Neural cell (in vitro differentiated cells): ENCODE measurements around the gene AK8. TPM values are rescaled to one million over a fixed set of nuclear protein-coding genes. Genes with fewer than 3 reads are reported as not detected.

Experiments
- H2AFZ ChIP-seq: fragments of 200-600, 300-800 bp; sonication (generic), shearing (Covaris generic); 2 replicates; pipeline ENCODE4 v1.6.0; 2014; ENCODE audit warnings: low read depth, mild to moderate bottlenecking, antibody characterized with exemption, low read length, moderate library complexity
- H3F3A ChIP-seq: fragments of 200-600 bp; shearing (Covaris generic); 2 replicates; pipeline ENCODE4 v1.6.1; 2016; ENCODE audit warnings: mild to moderate bottlenecking, moderate library complexity, mixed read lengths, antibody characterized with exemption, low read length; ENCODE audit not compliant: insufficient read depth, poor library complexity, severe bottlenecking
- H3K27ac ChIP-seq: fragments of 200-600, 300-800 bp; sonication (generic), shearing (Covaris generic); 2 replicates; pipeline ENCODE4 v1.5.1; 2014; ENCODE audit warnings: mild to moderate bottlenecking, low read length, moderate library complexity
- H3K27me3 ChIP-seq: fragments of 300-800, 200-600 bp; sonication (generic), shearing (Covaris generic); 2 replicates; pipeline ENCODE4 v1.6.0; 2014; ENCODE audit warnings: mild to moderate bottlenecking, low read depth, low read length, moderate library complexity; ENCODE audit not compliant: insufficient read depth
- H3K36me3 ChIP-seq: fragments of 300-800, 200-600 bp; sonication (generic), shearing (Covaris generic); 2 replicates; pipeline ENCODE4 v1.5.1; 2014; ENCODE audit warnings: mild to moderate bottlenecking, antibody characterized with exemption, low read length, moderate library complexity; ENCODE audit not compliant: insufficient read depth
- H3K4me2 ChIP-seq: fragments of 300-800, 200-600 bp; sonication (generic), shearing (Covaris generic); 2 replicates; pipeline ENCODE4 v1.6.0; 2014; ENCODE audit warnings: mild to moderate bottlenecking, low read length
- H3K4me3 ChIP-seq: fragments of 300-800, 200-600 bp; sonication (generic), shearing (Covaris generic); 2 replicates; pipeline ENCODE4 v1.5.1; 2014; ENCODE audit warnings: mild to moderate bottlenecking, low read length, moderate library complexity
- H3K79me2 ChIP-seq: fragments of 200-600 bp; shearing (Covaris generic); replicated peaks from 2 replicates; pipeline ENCODE4 v1.6.0; 2014; ENCODE audit warnings: mild to moderate bottlenecking, low read length, moderate library complexity; ENCODE audit not compliant: insufficient read depth
- H3K9ac ChIP-seq: fragments of 300-800, 200-600 bp; sonication (generic), shearing (Covaris generic); 2 replicates; pipeline ENCODE4 v1.6.1; 2016; ENCODE audit warnings: mild to moderate bottlenecking, low read length, mixed read lengths
- H3K9me2 ChIP-seq: fragments of 200-600 bp; shearing (Covaris generic); 2 replicates; pipeline ENCODE4 v1.6.1; 2016; ENCODE audit warnings: mild to moderate bottlenecking, low read length, mixed read lengths; ENCODE audit not compliant: insufficient read depth
- H3K9me3 ChIP-seq: fragments of 200-600, 300-800 bp; sonication (generic), shearing (Covaris generic); 2 replicates; pipeline ENCODE4 v1.6.1; 2016; ENCODE audit warnings: mild to moderate bottlenecking, mixed run types, low read length, moderate library complexity, mixed read lengths
- H4K20me1 ChIP-seq: fragments of 200-600 bp; shearing (Covaris generic); 2 replicates; pipeline ENCODE4 v1.6.1; 2016; ENCODE audit warnings: mild to moderate bottlenecking, mixed run types; ENCODE audit not compliant: insufficient read depth
- CTCF ChIP-seq: fragments of 450-650 bp; IDR thresholded peaks from 2 replicates; pipeline ENCODE4 v1.5.1; 2014; ENCODE audit warnings: antibody characterized with exemption, mild to moderate bottlenecking, moderate library complexity; ENCODE audit not compliant: poor library complexity, severe bottlenecking
- EP300 ChIP-seq: fragments of 450-650 bp; conservative IDR thresholded peaks from 2 replicates; pipeline ENCODE4 v1.6.1; 2014; ENCODE audit warnings: antibody characterized with exemption, mild to moderate bottlenecking, moderate library complexity; ENCODE audit not compliant: poor library complexity, severe bottlenecking
- EZH2 ChIP-seq: fragments of 200-600, 300-800 bp; shearing (Covaris generic), sonication (generic); IDR thresholded peaks from 2 replicates; pipeline ENCODE4 v1.6.1; 2014; ENCODE audit warnings: antibody characterized with exemption, low read length, borderline replicate concordance, mild to moderate bottlenecking; ENCODE audit not compliant: insufficient read depth, poor library complexity, severe bottlenecking
- MXI1 ChIP-seq: fragments of 450-650 bp; conservative IDR thresholded peaks from 2 replicates; pipeline ENCODE4 v1.6.1; 2014; ENCODE audit warnings: antibody characterized with exemption, mild to moderate bottlenecking; ENCODE audit not compliant: poor library complexity, severe bottlenecking
- POLR2AphosphoS5 ChIP-seq: IDR thresholded peaks from 2 replicates; pipeline ENCODE4 v1.6.1; 2012
- RAD21 ChIP-seq: fragments of 450-650 bp; conservative IDR thresholded peaks from 2 replicates; pipeline ENCODE4 v1.6.1; 2014; ENCODE audit warnings: antibody characterized with exemption, mild to moderate bottlenecking, moderate library complexity
- REST ChIP-seq: IDR thresholded peaks from 2 replicates; pipeline ENCODE4 v1.6.1; 2012; ENCODE audit warnings: borderline replicate concordance
- SMC3 ChIP-seq: fragments of 450-650 bp; conservative IDR thresholded peaks from 2 replicates; pipeline ENCODE4 v1.6.1; 2014; ENCODE audit warnings: antibody characterized with exemption, mild to moderate bottlenecking, moderate library complexity; ENCODE audit not compliant: poor library complexity
- TAF1 ChIP-seq: IDR thresholded peaks from 2 replicates; pipeline ENCODE4 v1.6.1; 2012; ENCODE audit warnings: low read depth
- polyA plus RNA-seq: library from polyadenylated mRNA; depleted of rRNA; stranded (reverse); fragments of >200 nt; gene quantifications from 2 replicates; pipeline ENCODE4 v1.2.3, GENCODE V29; 2014

Gene AK8
- polyA plus RNA-seq, 1 donor from 2014 or later: 0.71 TPM

- no peak for TF ChIP-seq TAF1
- no peak for TF ChIP-seq RAD21
- TF ChIP-seq MXI1: no peak
- no peak for TF ChIP-seq REST
- TF ChIP-seq CTCF: no peak
- no peak for TF ChIP-seq SMC3
- no peak for TF ChIP-seq POLR2AphosphoS5
- no peak for TF ChIP-seq EZH2
- no peak for TF ChIP-seq EP300
- Histone ChIP-seq H2AFZ (no peak overlapping the region), H3K36me3 (no peaks in the 10 kb centered on the region), H3K4me3 (no peak overlapping the region), H3K9me2 (no peaks in the 10 kb centered on the region), H3K9ac (no peak overlapping the region), H3K27ac (no peak overlapping the region), H3K9me3 (no peaks in the 10 kb centered on the region), H4K20me1 (no peaks in the 10 kb centered on the region), H3K27me3 (no peaks in the 10 kb centered on the region), H3K4me2 (no peak overlapping the region), H3K79me2 (no peaks in the 10 kb centered on the region), H3F3A (no peaks in the 10 kb centered on the region)
These were observed 145.5 kb downstream of the AK8 start for GRCh38 chr9:132732326-132733259.

GRCh38 chr9:132731230-132731629, 146.9 kb downstream of the AK8 start:
- H3K27me3 ChIP-seq: no peaks in the 10 kb centered on the region
- no peak overlapping the region for H3K4me3 ChIP-seq
- no peak overlapping the region for H3K27ac ChIP-seq

More at GRCh38 chr9:132731230-132731629, 146.9 kb downstream of the AK8 start:
- H3K9me3 ChIP-seq: no peaks in the 10 kb centered on the region
- no peak for TF ChIP-seq MXI1
- no peak for TF ChIP-seq EP300
- no peak for TF ChIP-seq EZH2
- no peak for TF ChIP-seq REST
- no peak for TF ChIP-seq POLR2AphosphoS5
- no peak for TF ChIP-seq TAF1
- TF ChIP-seq RAD21: no peak
- no peak for TF ChIP-seq CTCF
- no peak for TF ChIP-seq SMC3
- H3K9ac ChIP-seq: no peak overlapping the region
- H3K4me2 ChIP-seq: no peak overlapping the region
- H4K20me1 ChIP-seq: no peaks in the 10 kb centered on the region
- H2AFZ ChIP-seq: no peak overlapping the region
- H3F3A ChIP-seq: no peaks in the 10 kb centered on the region
- no peaks in the 10 kb centered on the region for H3K9me2 ChIP-seq
- H3K36me3 ChIP-seq: no peaks in the 10 kb centered on the region
- H3K79me2 ChIP-seq: no peaks in the 10 kb centered on the region
